ENCODE data around the gene FOXO1.

FOXO1 gene

GRCh38 chr13:40581277-40581579 is 85.2 kb downstream of the FOXO1 start:
- DNase-seq (ENCODE audit: low spot score in 2 of 2) (no peak), ATAC-seq (ENCODE audit: low read depth) (peak; percentile 69)
- Mint-ChIP-seq H3K36me3 (peaks cover 13% of the 10 kb centered on the region), H3K4me3 (peak overlapping the region; percentile 33), H3K27me3 (no peaks in the 10 kb centered on the region), H3K27ac (peak overlapping the region; percentile 57), H3K9me3 (peaks cover 11% of the 10 kb centered on the region), H3K4me1 (peaks cover 69% of the 10 kb centered on the region)

DNA sequence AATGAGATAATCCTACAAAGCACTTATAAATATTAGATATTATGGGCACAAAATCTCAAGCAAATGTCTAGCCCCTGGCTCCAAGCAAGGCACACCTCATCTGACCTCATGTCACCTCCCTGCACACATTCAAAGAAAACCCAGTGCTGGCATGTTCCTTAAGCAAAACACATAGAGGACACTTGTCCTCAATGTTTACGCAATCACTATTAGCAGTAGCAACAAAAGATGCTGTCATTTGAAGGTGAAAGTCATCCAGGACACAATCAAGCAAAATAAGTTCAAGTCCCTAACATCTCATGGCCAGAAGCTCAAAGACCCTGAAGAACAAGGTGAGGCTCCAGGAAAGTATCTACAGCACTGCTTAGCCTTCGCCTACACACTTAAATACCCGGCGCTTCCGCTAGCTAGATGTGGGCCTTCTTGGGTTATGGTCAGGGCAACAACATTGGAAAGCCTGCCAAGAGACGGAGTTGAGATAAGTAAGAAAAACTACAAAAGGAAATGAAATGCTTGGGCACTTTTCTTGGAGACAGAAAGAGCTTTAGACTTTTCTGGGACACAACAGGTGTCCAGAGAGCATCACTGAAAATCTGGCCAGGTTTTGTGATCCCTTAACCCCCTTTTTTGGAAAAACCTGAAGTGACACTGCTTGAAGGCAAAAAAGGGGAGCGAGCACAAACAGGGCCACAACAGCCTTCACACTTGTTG is 85.7 kb downstream of the FOXO1 start:
- no peaks in the 10 kb centered on the region for H3K27me3 Mint-ChIP-seq
- peak overlapping the region; percentile 57 for H3K27ac Mint-ChIP-seq
- peaks cover 17% of the 10 kb centered on the region for H3K36me3 Mint-ChIP-seq
- DNase-seq (ENCODE audit: low spot score in 2 of 2) (no peak), ATAC-seq (ENCODE audit: low read depth) (no peak)
- peak overlapping the region; percentile 33 for H3K4me3 Mint-ChIP-seq
- peaks cover 11% of the 10 kb centered on the region for H3K9me3 Mint-ChIP-seq
- peaks cover 68% of the 10 kb centered on the region for H3K4me1 Mint-ChIP-seq

GRCh38 chr13:40579535-40579934 is 86.9 kb downstream of the FOXO1 start:
- ATAC-seq (ENCODE audit: low read depth), result no peak
- Mint-ChIP-seq H3K4me1 (peaks cover 66% of the 10 kb centered on the region), H3K36me3 (peaks cover 19% of the 10 kb centered on the region), H3K4me3 (no peak overlapping the region), H3K27me3 (no peaks in the 10 kb centered on the region), H3K9me3 (peaks cover 11% of the 10 kb centered on the region), H3K27ac (peak overlapping the region; percentile 64)
- DNase-seq (ENCODE audit: low spot score in 2 of 2), result no peak

- Mint-ChIP-seq H3K27ac (peak overlapping the region; percentile 64), H3K4me3 (no peak overlapping the region)
- no peak for ATAC-seq (ENCODE audit: low read depth)
These were observed 88.4 kb downstream of the FOXO1 start for GRCh38 chr13:40578055-40578454.

GRCh38 chr13:40576369-40576768 is 90.1 kb downstream of the FOXO1 start:
- H3K4me1 Mint-ChIP-seq, result peaks cover 71% of the 10 kb centered on the region
- peaks cover 8% of the 10 kb centered on the region for H3K36me3 Mint-ChIP-seq
- no peak for ATAC-seq (ENCODE audit: low read depth)
- DNase-seq (ENCODE audit: low spot score in 2 of 2), result no peak
- no peaks in the 10 kb centered on the region for H3K27me3 Mint-ChIP-seq
- no peaks in the 10 kb centered on the region for H3K9me3 Mint-ChIP-seq
- H3K4me3 Mint-ChIP-seq, result no peak overlapping the region
- H3K27ac Mint-ChIP-seq, result peak overlapping the region; percentile 56

More at GRCh38 chr13:40578055-40578454, 88.4 kb downstream of the FOXO1 start:
- no peak for DNase-seq (ENCODE audit: low spot score in 2 of 2)
- Mint-ChIP-seq H3K9me3 (peaks cover 4% of the 10 kb centered on the region), H3K36me3 (peaks cover 12% of the 10 kb centered on the region), H3K4me1 (peaks cover 69% of the 10 kb centered on the region), H3K27me3 (no peaks in the 10 kb centered on the region)

GRCh38 chr13:40572961-40573360 is 93.5 kb downstream of the FOXO1 start:
- peaks cover 64% of the 10 kb centered on the region for H3K4me1 Mint-ChIP-seq
- no peak for DNase-seq (ENCODE audit: low spot score in 2 of 2)

GRCh38 chr13:40571338-40571963 is 95.0 kb downstream of the FOXO1 start:
- DNase-seq (ENCODE audit: low spot score in 2 of 2) (no peak), ATAC-seq (ENCODE audit: low read depth) (no peak)
- Mint-ChIP-seq H3K4me1 (peaks cover 58% of the 10 kb centered on the region), H3K27ac (peak overlapping the region; percentile 6), H3K4me3 (peak overlapping the region; percentile 7), H3K27me3 (no peaks in the 10 kb centered on the region), H3K9me3 (no peaks in the 10 kb centered on the region), H3K36me3 (peaks cover 6% of the 10 kb centered on the region)

More at GRCh38 chr13:40572961-40573360, 93.5 kb downstream of the FOXO1 start:
- ATAC-seq (ENCODE audit: low read depth), result no peak
- no peak overlapping the region for H3K4me3 Mint-ChIP-seq
- no peaks in the 10 kb centered on the region for H3K27me3 Mint-ChIP-seq
- H3K36me3 Mint-ChIP-seq, result peaks cover 8% of the 10 kb centered on the region
- peak overlapping the region; percentile 54 for H3K27ac Mint-ChIP-seq
- H3K9me3 Mint-ChIP-seq, result no peaks in the 10 kb centered on the region

DNA sequence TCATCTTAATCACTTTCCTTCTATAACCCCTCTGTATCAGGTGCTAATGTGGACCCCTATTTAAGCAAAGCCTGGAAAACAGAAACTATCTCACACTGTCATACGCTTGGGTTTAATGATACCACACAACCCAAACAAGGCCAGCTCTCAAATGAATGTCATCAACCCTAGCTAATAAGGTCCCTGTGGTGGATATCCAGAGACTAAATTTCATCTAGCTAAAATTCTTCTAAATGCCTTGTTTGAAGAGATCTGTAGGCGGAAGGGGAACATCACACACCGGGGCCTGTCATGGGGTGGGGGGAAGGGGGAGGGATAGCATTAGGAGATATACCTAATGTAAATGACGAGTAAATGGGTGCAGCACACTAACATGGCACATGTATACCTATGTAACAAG is 95.5 kb downstream of the FOXO1 start:
- Mint-ChIP-seq H3K9me3 (no peaks in the 10 kb centered on the region), H3K27ac (peak overlapping the region; percentile 29), H3K4me3 (no peak overlapping the region), H3K27me3 (no peaks in the 10 kb centered on the region), H3K4me1 (peaks cover 58% of the 10 kb centered on the region), H3K36me3 (peaks cover 4% of the 10 kb centered on the region)
- peak; percentile 14 for ATAC-seq (ENCODE audit: low read depth)
- DNase-seq (ENCODE audit: low spot score in 2 of 2), result no peak

DNA sequence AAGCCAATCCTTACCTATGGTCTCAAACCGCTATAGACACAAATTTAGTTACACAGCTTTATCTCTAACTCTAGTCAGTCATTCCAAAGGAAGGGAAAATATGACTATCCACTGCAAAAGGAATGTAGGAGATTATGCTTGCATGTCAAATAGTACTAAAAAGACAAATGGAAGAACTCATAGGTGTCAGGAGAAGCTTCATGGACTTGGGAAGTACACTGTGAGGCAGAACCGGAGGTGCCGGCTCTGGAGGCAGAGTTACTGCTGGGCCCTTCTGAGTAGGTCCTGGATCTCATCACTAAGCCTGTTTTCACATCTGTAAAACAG is 97.5 kb downstream of the FOXO1 start:
- Mint-ChIP-seq H3K27ac (peak overlapping the region; percentile 28), H3K36me3 (no peaks in the 10 kb centered on the region), H3K9me3 (no peaks in the 10 kb centered on the region), H3K4me3 (no peak overlapping the region), H3K27me3 (no peaks in the 10 kb centered on the region), H3K4me1 (peaks cover 63% of the 10 kb centered on the region)
- DNase-seq (ENCODE audit: low spot score in 2 of 2) (no peak), ATAC-seq (ENCODE audit: low read depth) (no peak)

GRCh38 chr13:40568246-40569023 is 98.0 kb downstream of the FOXO1 start:
- ATAC-seq (ENCODE audit: low read depth), result no peak
- H3K27ac Mint-ChIP-seq, result peak overlapping the region; percentile 28
- H3K4me3 Mint-ChIP-seq, result no peak overlapping the region
- peaks cover 64% of the 10 kb centered on the region for H3K4me1 Mint-ChIP-seq
- no peaks in the 10 kb centered on the region for H3K36me3 Mint-ChIP-seq
- DNase-seq (ENCODE audit: low spot score in 2 of 2), result no peak
- no peaks in the 10 kb centered on the region for H3K27me3 Mint-ChIP-seq
- H3K9me3 Mint-ChIP-seq, result no peaks in the 10 kb centered on the region

DNA sequence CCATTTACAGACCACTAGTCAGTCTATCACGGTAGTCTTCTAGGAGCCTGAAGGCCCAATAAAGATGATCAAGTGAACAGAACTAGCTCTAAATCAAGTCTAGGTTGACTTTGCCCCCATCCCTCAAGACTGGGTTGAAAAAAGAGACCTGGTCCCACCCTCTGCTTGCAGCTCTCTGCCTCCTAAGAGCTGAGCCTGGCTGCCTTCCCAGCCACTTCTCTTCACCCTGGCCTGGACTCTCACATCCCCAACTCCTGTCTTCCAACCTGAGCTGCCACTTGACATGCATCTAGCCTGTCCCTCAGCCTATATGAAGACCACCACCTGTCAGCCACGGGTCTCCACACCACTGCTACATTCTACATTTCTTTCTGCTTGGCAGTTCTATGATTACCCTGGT is 99.6 kb downstream of the FOXO1 start:
- H3K36me3 Mint-ChIP-seq, result no peaks in the 10 kb centered on the region
- H3K27me3 Mint-ChIP-seq, result no peaks in the 10 kb centered on the region
- H3K9me3 Mint-ChIP-seq, result no peaks in the 10 kb centered on the region
- peak overlapping the region; percentile 9 for H3K27ac Mint-ChIP-seq
- no peak overlapping the region for H3K4me3 Mint-ChIP-seq
- DNase-seq (ENCODE audit: low spot score in 2 of 2), result no peak
- ATAC-seq (ENCODE audit: low read depth), result no peak
- H3K4me1 Mint-ChIP-seq, result peaks cover 71% of the 10 kb centered on the region

DNA sequence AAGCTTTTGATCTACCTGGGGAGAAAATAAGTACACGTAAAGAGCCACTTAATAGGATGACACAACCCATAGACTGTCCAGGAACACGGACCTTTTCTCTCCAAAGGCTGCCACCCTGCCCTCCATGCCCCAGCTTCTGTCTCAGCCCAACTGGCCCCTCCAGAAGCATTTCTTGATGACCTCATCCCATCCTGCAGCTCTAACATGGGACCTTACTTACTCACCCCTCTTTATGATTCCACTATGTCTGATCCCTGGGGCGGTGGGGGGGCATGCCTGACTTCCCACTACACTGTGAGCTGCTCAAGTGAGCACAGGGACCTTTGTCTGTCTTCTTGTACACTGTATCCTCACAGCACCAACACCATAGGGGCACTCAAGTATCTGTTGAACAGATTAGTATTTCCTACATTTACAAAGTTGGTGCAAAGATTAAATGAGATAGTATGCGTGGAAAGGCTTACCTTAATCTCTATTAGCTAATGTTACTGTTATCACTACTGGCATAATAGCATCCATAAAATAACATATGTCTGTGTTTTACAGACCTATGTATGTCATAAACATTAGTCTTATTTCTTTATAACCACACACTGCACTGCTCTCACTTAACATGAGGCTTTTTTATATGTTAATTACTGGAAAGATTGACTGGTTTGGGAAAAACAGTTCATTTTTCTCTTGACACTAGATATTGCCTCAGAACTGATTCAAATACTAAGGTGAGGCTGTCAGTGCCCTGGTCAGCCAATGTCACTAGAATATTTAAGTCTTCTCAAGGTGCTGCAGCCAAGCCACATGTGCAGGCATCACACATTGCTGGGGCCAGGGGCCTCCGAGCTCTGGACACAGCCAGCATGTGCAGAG is 100.9 kb downstream of the FOXO1 start:
- H3K27me3 Mint-ChIP-seq, result no peaks in the 10 kb centered on the region
- DNase-seq (ENCODE audit: low spot score in 2 of 2), result no peak
- H3K9me3 Mint-ChIP-seq, result no peaks in the 10 kb centered on the region
- H3K4me3 Mint-ChIP-seq, result peak overlapping the region; percentile 28
- H3K36me3 Mint-ChIP-seq, result peaks cover 5% of the 10 kb centered on the region
- peak overlapping the region; percentile 59 for H3K27ac Mint-ChIP-seq
- no peak for ATAC-seq (ENCODE audit: low read depth)
- H3K4me1 Mint-ChIP-seq, result peaks cover 59% of the 10 kb centered on the region

DNA sequence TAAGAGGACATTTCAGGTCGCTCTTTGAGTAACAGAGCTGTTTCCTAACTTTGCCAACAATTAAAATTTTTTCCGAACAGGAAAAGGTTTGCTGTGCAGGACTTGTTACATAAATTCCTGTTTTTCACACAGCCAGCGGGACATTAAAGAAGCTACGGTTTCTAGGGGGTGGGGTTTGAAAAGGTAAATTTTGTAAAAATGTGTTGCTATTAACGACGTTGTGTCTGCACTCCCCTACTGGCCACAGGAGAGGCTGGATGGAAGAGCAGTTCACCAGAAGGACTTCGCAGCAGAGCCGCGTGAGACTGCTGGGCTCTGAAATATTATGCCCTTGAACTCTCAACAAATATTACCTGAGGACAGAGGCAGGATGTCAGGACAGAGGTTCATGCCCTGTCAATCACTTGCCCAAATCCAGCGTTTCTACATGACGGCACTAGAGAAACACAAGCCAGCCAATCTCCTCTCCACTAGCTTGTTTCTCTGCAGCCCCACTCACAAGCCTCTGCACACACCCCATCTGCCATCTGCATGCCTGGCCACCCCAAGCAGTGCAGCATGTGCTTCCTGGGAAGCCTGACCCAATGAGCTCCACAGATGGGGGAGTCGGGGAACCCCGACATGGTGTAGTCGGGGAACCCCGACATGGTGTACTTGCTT is 102.0 kb downstream of the FOXO1 start:
- Mint-ChIP-seq H3K36me3 (peaks cover 15% of the 10 kb centered on the region), H3K4me1 (peaks cover 57% of the 10 kb centered on the region), H3K27ac (peak overlapping the region; percentile 59), H3K27me3 (no peaks in the 10 kb centered on the region), H3K4me3 (peak overlapping the region; percentile 27), H3K9me3 (no peaks in the 10 kb centered on the region)
- DNase-seq (ENCODE audit: low spot score in 2 of 2) (peak in 1 of 2 donors; percentile 40), ATAC-seq (ENCODE audit: low read depth) (peak; percentile 92)

All from memory B cell (primary cell).